GM12801 (cell line): Measurements from ENCODE around the gene FRMPD2.

Experiments
- TF ChIP-seq, protein P1 (sequence below): IDR thresholded peaks from one replicate; pipeline ENCODE4 v1.5.1; 2011; ENCODE audit warnings: control low read depth; ENCODE audit not compliant: insufficient read length; ENCODE audit errors: extremely low read depth

FRMPD2 gene

DNA sequence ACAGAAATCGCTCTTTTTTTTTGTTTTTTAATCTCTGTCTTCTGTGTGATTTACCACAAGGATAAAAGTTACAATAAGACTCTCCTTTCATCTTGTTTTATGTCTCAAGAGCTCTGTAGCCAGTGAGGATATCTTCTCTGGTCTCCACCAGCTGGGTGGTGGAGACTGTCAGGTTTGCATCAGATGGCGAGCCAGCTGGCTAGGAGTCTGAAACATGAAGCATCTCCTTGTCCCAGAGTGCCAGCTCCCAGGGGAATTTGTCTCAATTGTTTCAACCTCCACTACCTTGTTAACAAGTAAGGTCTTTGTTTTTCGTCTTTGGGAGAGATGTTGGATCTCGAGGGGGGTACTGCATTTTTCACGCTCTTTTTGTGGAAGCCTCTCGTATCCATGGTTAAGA lies 47.3 kb downstream of the FRMPD2 start:
- TF ChIP-seq, protein P1, sequence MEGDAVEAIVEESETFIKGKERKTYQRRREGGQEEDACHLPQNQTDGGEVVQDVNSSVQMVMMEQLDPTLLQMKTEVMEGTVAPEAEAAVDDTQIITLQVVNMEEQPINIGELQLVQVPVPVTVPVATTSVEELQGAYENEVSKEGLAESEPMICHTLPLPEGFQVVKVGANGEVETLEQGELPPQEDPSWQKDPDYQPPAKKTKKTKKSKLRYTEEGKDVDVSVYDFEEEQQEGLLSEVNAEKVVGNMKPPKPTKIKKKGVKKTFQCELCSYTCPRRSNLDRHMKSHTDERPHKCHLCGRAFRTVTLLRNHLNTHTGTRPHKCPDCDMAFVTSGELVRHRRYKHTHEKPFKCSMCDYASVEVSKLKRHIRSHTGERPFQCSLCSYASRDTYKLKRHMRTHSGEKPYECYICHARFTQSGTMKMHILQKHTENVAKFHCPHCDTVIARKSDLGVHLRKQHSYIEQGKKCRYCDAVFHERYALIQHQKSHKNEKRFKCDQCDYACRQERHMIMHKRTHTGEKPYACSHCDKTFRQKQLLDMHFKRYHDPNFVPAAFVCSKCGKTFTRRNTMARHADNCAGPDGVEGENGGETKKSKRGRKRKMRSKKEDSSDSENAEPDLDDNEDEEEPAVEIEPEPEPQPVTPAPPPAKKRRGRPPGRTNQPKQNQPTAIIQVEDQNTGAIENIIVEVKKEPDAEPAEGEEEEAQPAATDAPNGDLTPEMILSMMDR = no peak

DNA sequence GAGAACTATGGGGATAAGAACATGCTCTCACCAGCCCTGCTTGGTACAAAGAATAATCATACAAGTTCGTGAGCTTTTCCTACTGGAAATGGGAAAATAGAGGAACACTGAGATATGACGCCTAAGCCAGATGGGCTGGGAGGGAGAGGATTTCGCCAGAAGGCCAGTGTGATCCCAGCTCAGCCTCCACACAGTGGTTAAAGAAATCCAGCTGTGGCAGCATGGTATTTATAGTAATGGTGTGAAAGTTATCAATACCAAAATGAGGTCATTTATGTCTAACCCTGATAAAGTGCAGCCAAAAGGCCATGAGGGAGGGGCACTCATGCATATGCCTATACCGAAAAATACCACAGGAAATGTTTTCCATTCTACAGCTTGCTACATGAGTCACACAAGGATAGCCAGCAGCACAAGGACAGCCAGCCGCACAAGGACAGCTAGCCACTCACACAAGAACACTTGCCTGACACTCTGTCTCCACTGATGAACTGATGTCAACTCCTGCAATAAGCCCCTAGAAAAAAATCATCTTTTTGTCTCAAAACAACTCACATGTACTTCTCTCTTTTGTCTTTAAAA lies 49.4 kb downstream of the FRMPD2 start:
- TF ChIP-seq, protein P1 = no peak

DNA sequence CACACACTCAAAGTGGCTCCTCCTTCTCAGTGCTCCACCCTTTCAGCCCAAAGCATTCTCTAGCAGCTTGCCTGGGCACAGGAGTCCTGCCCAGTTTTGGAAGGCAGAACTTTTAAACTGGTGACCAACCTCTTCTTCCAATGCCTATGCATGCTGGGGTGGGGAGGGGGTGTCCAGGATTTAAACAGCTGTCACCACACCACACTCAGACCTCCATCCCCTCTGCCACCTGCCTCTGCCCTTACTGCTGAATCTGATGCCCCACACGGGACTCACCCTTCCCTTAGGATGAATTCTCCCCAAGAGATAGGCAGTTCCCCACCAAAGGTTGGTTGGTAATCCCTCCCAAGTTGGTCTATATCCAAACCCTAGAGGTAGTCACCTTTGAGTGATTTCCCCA lies 50.2 kb downstream of the FRMPD2 start:
- TF ChIP-seq, protein P1 = no peak

DNA sequence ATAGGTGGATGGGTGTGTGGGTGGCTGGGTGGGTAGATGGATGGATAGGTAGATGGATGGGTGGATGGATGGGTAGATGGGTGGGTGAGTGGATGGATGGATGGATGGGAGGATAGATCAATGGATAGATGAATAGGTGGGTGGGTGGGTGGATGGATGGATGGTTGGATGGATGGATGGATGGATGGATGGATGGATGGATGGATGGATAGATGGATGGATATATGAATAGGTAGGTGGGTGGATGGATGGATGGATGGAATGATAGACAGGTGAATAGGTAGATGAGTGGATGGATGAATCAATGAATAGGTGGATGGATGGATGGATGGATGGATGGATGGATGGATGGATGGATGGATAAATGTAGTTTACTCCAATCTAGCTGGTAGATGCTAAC lies 52.7 kb downstream of the FRMPD2 start:
- TF ChIP-seq, protein P1 = no peak

DNA sequence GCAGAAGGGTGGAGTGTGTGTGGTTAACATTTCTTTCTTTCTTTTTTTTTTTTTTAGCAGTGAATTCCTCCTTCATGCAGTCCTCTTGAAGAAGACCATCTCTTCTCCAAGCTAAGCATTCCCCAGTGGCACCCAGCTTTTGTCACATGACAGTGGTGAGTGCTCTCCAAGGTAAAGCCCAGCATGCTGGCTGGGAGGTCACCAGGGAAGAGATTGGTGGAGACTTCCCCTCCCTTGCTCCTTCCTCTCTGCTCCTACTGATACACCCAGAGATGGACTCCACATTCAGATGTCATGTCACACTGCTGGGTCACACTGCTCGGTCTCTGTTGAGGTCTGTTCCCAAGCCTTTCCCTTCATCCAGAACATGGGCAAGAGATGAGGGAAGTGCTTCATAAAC lies 55.3 kb downstream of the FRMPD2 start:
- TF ChIP-seq, protein P1 = no peak

DNA sequence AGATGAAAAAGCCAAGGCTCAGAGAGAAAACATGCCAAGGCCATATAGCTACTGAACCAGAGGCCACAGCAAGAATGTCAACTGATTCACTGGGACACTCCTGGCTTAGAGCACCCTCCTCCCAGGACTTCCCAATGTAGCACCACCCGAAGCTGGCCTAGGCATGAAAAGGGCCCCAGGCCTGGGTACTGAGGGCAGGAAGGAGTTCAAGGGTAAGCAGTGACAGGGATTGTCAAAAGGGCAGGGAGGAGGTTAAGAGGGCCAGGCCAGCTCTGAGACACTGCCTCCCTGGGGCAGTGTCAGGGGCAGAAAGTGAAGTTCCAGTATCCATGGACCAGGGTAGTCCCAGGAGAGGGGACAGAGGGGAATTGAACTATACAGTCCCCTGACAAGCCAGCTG lies 57.8 kb downstream of the FRMPD2 start:
- TF ChIP-seq, protein P1 = no peak

DNA sequence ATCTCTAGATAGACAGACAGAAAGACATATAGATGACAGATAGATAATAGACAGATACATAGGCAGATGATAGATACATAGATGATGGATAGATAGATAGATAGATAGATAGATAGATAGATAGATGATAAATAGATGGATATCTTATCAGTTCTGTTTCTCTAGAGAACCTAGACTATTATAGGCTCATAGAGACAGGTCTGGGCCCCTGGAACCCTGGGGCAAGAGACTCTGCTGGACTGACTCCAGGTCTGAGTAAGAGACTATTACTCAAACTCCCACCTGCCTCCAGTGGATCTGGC lies 58.3 kb downstream of the FRMPD2 start:
- TF ChIP-seq, protein P1 = no peak

DNA sequence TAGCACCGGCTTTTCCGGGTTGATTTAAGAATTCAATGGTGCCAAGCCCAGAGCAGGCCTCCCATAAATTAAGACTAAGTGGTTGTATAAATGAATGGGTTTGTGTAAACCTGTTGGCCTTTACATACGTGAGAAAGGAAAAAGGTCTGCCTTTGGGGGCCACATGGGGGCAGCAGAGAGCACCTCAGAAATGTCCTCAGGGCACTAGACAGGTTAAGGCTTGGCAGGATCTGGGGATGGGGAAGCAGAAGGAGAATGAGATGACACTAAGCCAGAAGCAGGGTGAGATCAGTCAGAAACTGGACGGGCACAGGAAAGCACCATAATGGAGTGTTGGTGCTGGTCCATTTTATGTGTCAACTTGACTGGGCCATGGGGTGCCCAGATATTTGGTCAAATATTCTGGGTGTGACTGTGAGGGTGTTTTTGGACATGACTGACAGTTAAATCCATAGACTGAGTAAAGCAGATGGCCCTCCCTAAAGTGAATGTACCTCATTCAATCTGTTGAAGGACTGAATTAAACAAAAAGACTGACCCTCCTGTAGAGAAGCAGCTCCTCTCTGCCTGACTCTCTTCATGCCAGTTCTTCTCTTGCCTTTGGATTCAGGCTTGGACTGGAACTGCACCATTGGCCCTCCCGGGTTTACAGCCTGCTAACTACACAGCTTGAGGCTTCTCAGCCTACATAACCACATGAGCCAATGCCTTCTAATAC lies 58.9 kb downstream of the FRMPD2 start:
- TF ChIP-seq, protein P1 = no peak
